ENCODE measurements around the gene GPS1.

Gene GPS1

DNA sequence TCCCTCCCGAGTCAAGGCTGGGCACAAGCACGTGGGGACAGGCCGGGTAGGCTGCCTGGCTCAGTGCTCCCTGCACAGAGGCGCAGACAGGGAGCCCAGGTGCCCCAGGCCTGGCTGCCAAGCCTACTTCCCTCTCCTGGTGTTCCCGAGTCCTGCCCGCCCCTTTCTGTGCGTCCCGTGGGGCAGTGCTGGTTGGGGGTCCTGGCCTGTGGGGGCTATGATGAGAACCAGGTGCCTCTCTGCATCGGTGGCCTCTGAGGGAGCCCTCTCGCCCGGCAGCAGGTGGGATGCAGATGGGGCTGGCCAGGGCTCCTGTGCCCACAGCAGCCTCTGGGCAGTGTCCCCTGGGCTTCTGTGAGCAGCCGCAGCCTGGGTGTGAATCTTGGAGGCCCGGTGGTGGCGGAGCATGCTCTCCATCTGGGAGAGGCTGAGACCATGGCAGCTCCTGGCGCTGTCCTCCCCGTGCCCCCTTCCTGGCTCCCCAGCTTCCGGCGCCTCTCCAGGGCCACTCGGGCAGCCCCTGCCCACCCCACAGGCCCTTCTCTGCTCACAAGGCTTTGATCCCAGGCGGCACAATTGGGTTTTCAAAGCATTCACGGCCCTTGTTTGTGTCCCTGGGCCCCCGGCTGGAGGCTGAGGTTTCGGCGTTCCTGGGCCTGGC is 36.3 kb upstream of the GPS1 start:
- DNase-seq: no peak

DNA sequence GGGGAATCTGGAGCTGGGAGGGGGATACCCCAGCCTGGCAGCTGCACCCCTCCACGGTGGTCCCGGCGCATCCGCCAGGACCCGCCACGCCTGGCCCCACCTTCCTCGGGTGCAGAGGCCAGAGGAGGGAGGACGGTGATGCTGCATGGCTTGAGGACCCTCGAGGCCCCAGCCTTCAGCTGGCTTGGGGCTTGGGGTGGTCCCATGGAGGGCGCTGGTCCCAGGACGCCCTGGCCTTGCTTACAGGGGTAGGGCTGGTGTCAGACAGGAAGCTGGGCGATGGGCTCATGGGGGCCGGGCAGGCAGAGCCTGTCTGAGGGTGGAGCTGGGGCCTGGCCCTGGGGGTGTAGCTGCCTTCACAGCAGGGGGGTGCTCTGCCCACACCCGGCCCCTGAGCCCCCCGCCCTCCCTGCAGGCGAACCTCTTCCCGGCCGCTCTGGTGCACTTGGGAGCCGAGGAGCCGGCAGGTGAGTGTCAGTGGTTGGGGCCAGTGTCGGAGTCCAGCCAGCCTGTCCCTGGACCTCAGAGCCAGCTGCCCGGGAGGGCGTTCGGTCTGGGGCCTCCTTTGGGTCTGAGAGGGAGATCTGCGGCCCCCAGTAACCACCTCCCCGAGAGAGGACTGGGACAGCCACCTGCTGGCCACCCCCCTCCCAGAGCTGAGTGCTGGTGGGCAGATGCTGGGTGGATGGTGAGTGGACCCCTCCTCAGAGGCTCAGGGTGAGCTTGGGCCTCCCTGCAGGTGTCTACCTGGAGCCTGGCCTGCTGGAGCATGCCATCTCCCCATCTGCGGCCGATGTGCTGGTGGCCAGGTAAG is 35.4 kb upstream of the GPS1 start:
- no peak for DNase-seq

DNA sequence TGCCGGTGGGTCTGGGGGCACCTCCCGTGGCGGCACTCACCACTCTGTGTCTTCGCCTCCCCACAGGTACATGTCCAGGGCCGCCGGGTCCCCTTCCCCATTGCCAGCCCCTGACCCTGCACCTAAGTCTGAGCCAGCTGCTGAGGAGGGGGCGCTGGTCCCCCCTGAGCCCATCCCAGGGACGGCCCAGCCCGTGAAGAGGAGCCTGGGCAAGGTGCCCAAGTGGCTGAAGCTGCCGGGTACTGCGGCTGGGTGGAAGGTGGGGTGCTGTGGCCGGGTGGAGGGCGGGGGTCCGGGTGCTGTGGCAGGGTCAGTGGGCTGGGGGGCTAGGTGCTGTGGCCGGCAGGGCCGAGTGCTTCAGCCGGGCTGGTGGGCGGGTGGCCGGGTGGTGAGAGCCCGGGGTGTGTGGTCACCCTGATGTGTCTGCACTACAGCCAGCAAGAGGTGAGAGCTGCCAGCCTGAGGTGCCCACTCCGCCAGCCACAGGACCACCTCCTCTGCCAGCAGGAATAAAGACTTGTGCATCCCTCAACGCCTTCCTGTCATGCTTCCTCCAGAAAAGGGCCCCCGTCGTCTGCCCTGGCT is 34.7 kb upstream of the GPS1 start:
- DNase-seq: no peak

DNA sequence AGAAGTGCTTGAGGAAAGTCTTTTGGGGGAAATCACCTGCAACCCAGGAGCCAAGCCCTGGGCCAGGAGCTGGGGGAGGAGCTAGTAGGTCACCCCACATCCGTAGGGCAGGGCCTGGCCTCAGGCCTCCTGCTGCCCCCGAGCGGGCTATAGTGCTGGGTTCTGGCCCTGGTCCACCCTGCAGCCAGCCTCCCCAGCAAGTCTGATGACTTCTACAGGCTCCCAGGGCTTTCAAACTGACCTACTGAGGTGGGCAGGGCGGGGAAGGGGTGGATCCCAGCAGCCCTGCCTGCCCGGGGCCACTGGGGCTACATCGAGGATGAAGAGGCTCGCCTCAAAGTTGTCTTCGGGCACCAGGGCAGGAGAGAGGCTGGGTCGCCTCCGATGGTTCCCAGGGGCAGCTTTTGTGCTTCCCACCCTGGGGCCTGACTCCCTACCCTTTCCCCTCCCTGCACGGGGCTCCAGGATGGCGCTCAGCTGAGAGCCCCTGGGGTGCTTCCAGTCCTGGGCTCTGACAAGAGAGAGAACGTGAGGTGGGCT is 34.0 kb upstream of the GPS1 start:
- DNase-seq: no peak

DNA sequence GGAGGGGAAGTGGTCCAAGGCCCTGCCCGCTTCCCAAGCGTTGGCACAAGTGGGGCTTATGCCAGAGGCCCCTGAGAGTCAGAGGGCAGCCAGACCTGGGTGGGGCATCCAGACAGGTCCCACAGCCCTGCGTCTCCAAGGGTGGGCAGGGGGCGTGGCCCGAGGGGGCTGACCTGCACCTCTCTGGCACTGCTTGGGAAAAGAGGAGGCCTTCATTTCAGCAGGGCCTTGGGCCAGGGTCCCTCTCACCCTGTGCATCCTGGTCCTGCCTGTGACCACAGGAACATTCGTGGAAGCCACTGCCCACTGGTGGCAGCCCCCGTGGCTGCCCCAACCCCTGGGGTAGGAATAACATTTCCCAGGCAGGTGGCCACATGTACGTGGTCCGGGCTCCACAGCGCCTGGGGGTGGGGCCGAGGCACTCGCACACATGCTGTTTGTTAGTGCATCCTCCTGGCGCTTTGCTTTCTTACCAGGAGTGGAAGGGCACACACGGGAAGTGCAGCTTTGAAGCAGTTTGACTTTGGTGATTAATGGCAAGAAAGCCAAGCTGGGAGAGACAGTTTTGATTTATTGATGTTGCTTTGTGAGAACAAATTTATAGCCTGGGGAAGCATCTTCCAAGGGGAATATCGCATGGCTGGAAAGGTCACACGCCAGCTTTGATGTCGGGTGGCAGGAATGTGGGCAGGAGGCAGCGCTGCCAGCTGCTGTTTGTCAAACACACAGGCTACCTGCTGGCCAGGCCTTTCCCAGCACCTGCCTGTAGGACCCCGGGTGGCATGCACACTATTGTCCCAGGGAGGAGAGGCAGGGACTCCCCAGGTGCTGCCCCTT is 33.3 kb upstream of the GPS1 start:
- no peak for DNase-seq

DNA sequence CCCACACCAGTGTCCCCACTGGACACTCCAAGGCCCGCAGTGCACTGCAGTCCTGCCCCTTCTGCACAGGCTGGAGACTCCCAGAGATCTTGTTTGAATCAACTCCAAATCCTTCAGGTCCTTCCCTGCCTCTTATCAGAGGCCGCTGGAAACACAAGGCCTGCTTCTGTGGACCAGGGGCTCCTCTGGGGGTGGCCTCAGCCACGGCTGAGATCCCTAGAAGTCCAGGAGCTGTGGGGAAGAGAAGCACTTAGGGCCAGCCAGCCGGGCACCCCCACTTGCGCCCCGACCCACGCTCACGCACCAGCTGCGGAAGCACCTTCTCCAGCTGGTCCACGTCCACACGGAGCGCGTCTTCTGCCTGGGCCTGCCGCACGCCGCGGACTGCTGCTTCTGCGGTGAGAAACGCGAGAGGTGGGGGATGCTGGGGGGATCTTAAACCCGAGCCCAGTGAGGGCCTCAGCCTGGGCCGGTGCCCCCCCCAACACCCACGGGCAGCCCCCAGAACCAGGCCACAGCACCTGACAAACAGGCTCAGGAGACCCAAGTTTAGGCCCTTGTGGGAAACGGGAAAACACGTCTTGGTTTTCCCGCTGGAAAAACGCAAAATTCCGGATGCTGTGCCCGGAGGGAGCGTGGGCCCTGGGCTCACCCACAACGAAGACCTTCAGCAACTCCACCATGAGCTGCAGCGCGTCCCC is 32.6 kb upstream of the GPS1 start:
- no peak for DNase-seq

DNA sequence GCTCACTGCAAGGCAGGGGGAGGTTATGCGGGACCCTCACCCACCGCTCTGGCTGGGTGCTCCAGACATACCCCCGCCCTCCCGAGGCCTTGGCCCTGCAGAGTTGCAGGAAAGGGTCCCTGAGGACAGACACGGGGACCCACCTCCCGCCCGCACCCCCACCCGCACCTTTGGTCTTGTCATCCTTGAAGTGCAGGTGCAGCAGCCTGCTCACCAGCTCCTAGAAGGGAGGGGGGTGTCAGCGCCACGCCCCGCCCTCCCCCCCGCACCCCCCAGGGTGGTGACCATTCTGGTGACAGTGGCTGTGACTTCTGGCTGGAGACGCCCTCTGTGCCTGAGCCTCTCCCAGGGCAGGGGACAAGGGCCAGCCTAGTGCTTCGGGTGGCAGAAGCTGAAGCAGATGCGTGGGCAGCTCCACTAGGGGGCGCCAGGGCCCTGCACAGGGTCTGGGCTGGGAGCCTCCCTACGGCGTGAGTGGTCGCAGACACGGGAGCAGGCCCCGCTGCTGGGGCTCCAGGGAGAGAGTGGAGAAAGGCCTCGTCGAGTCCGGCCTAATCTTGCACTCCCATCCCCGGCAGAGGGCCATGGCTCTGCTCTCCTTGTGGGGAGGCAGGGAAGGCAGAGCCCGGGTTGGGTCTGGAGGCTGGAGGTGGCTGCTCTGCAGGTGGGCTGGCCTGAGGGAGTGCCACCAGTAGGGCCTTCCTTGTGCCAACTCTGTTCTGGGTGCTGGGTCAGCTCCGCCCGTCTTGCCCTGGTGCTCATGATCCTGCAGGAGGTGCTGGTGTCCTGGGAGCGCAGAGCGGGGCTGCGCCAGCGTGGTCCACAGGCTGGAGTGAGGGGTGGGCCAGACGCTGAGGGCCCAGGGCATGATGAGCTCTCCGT is 31.8 kb upstream of the GPS1 start:
- DNase-seq: peak; percentile 53

DNA sequence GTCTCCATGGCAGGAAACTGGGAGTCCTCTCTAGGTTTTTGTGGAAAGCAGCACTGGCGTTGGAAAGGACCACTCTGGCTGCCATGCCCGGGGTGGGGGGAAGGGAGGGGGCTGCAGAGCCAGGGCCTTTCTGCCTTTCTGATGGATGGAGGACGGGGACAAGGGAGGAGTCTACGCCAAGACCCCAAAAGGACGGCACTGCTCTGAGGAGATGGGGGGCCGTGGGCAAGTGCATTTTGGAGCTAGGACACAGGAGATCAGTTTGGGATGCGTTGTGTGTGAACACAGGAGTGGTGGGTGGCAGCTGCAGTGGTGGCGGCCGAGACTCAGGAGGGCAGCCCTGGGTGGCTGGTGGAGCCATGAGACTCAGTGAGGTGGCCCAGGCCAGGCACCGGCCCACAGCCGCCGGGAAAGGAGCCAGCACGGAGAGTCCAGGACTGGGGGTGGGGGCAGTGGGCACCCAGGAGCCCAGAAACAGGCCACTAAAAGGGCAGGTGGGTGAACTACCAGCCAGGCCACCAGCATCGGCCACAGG is 31.1 kb upstream of the GPS1 start:
- no peak for DNase-seq

DNA sequence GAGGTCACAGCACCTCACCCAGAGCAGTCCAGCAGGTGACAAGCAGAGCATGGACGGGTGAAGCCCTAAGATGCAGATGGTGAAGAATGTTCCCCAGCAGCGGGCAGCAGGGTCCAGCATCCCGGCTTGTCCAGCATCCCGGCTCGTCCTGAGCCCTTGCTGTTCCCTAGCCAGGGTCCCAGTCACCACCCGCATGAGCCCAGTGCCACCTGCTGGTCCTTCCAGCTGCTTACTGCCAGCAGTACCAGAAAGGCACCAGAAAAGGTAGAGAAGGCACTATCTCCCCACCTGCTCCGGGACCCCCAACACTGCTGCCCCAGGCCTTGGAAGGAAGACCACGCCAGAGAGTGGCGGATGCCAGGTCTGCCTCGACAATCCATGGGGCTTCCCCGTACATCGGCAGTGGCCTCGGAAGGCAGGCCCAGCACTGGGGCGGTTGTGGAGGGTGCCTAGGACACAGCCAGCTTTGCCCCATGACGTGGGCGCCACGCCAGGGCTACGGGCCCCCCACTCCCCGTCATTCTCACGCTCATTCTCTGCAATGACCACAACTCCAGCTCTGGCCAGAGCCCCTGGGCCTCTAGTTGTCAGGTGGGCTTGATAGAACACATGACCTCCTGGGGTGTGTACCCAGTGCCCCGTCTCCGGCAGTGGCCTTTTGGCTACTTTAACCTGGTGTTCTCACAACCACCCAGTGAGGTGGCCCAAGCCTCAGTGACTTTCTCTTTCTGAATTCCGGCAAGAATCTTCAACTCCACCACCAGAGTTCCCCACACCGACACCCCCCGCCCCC is 30.4 kb upstream of the GPS1 start:
- DNase-seq: peak; percentile 63

DNA sequence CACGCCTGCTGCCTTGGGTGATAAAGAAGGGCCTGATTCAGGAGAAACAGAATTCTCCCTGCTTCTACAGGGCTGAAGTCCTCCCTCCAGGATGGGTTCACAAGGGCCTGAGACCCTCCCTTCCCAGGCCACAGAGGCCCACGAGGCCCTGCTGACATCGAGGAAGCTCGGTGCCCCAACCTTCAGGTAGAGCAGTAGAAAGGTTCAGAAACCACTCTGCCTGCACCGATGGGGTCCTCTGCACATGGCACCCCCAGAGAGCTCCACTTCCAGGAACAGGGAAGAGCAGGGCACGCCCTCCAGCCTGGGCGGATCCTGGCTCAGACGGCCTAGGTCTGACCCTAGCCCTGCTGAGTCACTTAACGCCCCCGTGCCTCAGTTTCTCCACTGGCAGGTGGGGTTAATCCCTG is 29.8 kb upstream of the GPS1 start:
- DNase-seq: no peak

DNA sequence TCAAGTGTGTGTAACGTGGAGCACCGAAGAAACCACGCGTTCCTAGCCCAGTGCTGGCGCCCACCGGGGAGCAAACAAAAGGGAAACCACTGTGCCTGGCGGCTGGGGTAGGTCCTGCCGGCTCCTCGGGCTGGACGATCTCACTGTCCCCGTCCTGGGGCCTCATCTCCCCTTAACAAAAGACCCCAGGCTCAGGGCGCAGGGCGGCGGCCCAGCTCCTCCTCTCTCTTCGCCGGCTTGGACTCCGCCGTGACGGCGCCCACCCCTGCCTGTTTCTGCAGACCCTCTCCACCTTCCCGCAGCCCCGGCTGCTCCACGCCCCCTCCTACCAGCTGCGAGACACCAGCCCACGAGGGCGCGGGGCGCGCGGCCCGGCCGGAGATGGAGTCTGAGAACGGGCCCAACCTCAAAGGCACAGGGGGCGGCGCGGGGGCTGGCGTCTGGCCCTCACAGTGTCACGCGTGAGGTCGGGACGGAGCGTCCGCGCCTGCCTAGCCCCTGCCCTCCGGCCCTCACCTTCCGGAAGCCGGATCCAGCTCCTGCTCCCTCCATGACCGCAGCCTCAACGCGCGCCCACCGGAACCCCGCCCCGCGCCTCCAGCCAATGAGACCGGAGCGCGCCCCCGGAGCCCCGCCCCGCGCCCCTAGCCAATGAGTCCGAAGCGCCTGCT is 29.3 kb upstream of the GPS1 start, which contains the start of gene CENPX:
Gene CENPX, minus strand, starts transcription at position 569 of the 671 bp plus-strand sequence. Its CDS starts 17 bp downstream, at position 552.
- DNase-seq: no peak

DNA sequence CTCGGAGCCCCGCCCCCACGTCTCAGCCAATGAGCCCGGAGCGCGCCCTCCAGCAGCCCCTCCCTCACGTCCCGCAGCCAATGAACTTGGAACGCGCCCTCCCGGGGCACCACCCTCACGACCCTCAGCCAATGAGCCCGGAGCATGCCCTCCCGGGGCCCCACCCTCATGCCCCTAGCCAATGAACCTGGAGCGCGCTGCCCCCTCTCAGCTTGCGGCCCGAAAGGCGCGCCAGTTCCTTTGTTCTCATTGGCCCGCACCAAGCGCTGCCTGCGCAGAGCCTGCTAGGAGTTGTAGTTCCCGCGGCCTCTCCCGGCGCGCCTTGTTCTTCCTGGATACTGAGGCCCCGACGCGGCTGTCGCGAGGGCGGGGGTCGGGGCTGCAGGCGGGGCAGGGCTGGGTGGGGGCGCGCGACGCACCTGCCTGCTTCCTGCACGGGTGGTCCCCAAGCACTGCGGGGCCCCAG is 28.7 kb upstream of the GPS1 start, which contains the start of gene LRRC45:
Gene LRRC45, plus strand, starts transcription at position 325 of the 466 bp plus-strand sequence. CDS start 339 bp downstream, outside the sequence.
- peak; percentile 100 for DNase-seq

DNA sequence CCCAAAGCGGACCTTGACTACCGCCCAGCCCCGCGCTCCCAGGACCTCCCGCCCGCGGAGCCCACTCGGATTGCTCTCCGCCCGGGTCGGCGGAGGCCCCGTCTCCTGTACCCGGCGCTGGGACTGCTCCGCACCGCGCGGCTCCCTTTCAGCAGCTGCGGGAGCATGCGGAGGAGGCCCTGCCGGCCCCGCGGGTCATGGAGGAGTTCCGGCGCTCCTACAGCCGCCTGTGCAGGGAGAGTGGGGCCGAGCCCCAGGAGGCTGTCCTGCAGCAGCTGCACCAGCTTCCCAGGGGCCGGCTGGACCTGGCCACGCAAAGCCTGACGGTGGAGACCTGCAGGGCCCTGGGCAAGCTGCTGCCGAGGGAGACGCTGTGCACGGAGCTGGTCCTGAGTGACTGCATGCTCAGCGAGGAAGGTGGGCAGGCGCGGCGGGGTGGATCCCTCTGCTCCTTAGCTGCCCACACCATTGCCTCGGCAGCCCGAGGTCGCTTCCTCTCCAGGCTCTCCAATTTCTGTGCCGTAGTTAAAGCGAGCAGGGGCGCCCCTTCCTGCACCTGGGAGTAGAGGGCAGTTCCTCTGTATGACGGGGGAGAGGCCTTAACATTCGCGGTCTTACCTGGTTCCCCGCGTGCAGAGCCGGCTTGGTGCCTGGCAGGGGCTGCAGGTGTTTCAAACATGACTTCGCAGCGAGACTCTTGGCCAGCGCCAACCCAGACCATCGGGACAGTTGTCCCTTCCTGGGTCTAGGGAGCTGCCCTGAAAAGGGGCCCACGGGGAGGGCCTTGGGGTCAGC is 28.1 kb upstream of the GPS1 start:
- DNase-seq: peak; percentile 19

DNA sequence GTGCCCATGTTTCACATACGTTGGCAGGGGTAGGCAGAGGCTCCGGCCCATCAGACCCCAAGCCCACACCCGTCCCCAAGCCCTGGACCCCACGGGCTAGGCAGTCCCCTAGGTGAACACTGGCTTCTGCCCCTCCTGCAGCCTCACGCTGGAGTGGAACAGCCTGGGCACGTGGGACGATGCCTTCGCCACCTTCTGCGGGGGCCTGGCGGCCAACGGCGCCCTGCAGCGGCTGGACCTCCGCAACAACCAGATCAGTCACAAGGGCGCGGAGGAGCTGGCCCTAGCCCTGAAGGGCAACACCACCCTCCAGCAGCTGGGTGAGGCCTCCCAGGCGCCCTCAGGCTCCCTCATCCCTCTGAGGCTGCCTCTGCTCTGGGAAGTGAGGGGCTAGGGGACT is 26.8 kb upstream of the GPS1 start:
- DNase-seq: no peak

DNA sequence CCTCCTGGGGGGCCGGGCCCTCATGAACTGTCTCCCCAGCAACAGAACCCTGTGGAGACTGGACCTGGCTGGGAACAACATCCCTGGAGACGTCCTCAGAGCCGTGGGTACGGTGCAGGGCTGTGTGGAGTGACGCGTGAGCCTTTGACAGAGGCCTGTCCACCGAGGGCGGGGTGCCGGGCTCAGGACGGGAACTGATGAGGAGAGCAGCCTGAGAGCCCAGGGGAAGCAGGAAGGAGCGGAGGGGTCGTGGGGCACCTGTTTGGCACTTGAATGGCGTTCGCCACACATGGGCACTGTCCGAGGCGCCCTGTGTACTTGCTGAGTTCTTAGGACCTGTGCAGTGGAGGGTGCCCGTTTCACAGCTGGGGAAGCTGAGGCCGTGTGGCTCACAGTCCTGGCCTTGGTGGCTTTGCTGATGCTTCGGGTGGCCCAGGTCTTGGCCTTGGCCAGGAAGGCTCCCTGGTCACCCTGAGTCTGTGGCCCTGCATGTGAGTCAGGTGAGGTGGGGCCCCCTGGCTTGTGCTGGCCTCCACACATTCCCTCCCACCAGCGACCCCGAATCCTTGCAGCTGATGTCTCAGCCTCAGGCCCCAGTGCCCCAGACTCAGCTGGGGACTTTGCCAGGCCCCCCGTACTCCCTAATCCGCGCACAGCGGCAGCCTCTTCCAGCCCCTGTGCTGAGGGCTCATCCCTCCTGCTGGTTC is 26.1 kb upstream of the GPS1 start:
- DNase-seq: no peak

DNA sequence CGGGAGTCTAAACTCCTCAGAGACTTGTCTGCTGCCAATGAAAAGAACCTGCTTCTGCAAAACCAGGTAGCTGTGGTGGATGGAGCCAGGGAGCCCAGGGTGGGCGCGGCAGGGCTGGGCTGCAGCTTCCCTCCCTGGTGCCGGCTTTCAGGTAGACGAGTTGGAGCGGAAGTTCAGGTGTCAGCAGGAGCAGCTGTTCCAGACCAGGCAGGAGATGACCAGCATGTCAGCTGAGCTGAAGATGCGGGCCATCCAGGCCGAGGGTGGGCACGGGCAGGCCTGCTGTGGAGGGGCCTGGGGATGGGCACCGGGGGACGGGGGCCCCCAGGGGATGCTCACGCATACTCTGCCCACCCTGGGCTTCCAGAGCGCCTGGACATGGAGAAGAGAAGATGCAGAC is 23.5 kb upstream of the GPS1 start:
- DNase-seq: no peak

DNA sequence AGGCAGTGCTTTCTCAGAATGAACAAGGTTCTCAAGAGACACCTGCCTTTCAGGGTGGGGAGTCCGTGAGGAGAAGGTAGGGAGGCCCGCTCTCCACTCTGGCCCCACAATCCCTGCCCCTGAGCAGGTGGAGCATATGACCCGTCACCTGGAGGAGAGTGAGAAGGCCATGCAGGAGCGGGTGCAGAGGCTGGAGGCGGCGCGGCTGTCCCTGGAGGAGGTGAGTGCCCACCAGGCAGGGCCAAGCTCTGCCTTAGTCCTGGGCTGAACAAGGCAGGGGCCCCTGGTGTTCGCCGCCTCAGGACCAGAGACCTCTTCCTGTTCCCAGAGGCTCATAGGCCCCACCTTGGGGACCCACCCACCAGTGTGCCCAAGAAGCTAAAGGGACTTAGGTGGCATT is 22.7 kb upstream of the GPS1 start:
- no peak for DNase-seq

DNA sequence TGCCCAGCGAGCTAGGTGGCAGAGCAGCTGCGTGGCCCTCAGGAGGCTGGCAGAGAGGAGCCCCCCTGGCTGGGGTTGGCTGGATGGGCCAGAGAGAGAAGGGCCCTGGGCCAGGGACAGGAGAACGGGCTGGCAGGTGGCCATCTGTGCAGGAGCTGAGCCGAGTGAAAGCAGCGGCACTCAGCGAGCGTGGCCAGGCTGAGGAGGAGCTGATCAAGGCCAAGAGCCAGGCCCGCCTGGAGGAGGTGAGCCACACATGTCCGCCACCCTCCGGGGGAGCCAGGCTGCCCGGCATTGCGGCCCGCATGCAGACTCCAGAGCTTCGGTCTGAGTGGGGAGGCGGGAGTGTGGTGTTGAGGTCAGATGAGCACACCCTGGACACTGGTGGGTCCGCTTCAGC is 22.3 kb upstream of the GPS1 start:
- DNase-seq: no peak

Measured in inflammatory macrophage treated with lipopolysaccharide for 4 hours (primary cell).